ENCODE measurements around the gene PPM1H.

PPM1H gene

DNA sequence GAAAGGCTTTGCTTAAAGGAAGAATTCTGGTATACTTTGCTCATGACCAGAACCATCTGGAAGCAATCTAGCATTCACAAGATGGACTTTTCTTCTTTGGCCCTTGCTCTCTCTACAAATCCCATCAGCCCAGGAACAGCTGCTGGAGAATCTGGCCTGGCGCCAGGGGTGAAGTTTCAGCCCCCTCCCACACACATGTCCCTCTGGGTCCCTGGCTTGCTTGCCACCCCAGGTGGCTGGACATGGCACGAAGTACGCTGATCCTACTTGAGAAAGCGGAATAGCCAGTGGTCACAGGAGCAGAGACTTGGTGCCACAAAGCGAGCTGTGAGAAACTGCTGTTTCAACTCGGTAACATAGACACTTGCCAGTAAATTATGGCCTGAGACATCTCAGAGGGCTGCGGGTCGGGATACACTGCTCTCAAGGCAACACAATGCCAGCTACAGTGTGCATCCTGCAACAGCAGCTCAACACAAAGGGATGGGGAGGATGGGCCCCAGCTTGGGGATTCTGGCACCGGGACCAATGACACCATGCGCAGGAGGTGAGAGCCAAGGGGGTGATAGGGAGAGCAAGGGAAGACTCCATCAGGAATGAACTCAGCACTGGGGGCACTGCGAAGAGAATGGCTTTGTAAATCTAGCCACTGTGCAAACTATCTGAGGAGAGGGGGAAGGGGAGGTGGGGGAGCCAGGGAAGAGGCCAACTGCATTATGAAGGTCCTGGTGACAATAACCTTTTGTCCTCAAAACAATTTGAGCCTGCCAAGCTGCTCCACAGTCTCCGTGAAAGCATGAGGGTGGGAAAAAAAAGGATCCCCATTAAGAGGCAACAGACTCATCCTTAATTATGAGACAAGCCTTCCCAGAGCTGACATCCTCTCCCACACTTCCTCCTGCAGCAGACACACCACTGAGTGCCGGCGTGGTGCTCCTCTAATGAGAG, 219.9 kb downstream of the PPM1H start:
- DNase-seq (ENCODE audit: low read depth in 3 of 3): no peak

DNA sequence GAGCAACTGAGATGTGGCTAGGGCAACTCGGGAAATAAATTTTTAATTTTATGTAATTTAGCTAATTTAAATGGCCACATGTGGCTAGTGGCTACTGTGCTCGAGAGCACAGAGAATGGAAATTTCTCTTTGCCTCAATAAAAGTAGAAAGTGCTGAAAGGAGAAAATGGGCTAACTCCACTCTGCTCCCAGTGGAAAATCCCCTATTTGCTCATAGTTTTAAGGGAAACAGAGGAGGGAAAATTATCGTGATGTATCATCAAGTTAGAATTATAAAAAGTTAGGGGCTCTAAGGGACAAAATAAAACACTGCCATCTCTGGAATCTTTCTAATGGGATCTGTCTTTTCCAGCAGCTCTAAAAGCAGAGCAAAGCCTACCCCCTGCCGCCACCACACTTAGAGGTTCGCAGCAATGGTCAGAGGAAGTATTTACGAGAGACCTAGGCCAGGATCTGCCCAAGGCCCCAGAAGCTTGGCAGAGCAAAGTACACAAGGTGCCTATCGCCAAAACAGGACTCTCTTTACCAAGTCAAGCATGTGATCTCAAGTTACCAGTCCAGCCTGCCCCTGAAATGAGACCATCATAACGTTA, 220.7 kb downstream of the PPM1H start:
- no peak for DNase-seq (ENCODE audit: low read depth in 3 of 3)

DNA sequence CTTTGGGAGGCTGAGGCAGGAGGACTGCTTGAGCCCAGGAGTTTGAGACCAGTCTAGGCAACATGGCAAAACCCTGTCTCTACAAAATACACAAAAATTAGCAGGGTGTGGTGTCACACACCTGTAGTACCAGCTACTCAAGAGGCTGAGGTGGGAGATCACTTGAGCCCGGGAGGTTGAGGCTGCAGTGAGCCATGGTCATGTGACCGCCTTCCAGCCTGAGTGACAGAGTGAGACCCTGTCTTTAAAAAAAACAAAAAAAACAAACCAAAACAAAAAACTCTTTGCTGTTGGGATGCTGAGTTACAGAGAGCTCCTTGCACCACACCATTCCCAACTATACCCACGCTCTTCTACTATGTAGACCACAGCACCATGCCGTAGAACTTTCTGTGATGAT, 221.2 kb downstream of the PPM1H start:
- no peak for DNase-seq (ENCODE audit: low read depth in 3 of 3)

DNA sequence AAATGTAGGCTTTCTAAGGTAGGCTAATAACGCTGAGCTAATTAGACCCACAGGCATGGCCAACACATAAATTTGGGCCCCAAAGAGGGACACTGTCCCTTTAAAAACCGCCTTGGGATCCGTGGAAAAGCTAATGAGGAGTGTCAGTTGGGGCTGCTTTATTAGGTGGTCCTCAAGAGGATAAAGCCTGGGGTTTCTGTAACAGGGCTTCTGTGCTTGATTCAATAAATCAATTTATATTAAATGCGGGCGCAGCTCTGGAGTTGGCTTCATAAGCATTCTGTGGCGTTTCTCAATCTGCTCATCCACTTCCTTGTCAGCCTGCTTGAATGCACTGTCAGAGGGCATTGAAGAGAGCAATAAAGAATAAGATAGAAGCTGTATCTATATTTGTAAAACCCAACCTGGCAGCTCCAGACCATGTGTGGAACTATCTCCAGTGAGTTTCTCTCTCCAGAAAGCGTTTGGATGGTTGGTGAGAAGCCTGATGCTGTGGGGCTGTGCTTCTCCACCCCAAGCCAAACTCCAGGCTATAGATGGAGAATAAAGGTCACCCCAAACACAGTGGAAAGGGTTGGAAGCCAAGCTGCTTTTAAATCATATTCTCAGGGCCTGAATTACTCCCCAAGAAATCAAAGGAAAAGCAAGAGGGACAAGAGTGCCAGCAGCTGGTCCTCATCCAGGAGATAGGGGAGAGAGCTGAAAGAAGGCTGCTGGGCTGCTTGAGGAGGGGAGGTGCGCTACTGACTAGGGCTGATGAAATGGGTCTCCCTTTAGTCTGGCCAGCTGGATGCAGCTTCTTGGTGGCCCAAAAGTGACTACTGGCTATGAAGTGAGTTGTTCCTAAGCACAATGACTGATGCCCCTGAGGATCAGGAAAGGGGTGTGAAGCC, 222.0 kb downstream of the PPM1H start:
- DNase-seq (ENCODE audit: low read depth in 3 of 3): no peak

DNA sequence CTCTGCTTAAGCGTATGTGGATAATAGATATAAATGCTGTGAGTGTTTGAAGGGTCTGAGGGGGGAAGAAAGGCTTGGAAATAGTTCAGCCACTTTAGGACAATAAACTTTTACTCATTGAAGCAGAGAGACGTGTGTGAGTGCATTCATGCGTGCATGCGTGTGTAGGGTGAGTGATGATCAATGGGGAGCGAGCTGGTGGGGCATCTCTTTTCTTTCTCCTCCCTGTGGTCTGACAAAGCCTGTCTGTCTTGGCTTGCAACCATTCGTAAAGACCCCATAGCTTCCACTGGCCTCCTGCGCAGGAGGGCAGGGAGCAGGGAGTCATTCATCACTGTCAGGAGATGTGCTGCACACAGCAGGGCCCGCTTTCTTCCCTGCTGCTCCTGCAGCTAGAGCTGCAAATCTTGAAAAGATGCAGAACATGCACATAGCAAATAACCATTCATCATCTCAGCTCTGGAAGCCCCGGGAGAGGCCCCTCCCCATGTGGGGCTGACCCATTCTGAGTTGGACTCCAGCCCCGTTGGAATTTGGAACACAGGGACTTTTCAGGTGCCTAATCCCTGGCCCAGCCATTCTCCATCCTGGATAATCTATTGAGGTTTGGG, 223.2 kb downstream of the PPM1H start:
- DNase-seq (ENCODE audit: low read depth in 3 of 3): no peak

DNA sequence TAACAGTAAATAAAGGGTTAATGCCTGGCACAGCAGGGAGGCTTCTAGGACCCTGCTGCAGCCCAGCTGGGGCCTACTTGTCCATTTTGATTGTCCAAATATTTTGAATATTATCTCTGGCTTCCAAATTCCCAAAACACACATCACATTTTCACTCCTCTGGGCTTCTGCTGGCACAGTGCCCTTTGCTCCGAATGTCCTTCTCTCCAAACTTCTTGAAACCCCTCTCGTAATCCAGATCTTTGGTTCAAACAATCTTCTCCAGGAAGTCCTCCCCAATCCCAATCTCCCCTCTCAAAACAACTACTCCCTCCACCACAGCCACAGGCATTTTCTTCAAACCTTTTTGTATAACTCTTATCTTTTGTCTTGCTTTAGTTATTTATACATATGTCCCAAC, 225.6 kb downstream of the PPM1H start:
- no peak for DNase-seq (ENCODE audit: low read depth in 3 of 3)

DNA sequence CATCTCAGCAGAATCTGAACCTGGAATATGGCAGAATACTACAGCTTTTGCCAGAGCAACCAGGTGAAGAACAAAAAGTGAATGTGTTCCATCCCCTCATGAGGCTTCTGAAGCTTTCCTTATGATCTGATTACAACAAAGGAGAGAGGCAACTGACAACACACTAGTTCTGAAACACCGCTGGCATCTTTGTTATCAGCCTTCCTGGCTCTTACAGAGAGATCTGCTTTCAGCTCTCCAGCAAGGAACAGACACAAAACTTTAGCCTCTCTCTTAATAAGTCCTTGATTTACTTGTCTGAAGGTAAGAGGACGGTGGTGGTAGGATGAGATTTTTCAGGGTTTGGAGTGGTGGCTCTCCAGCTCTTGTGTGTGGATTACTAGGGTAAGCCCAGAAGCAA, 227.0 kb downstream of the PPM1H start:
- DNase-seq (ENCODE audit: low read depth in 3 of 3): no peak

DNA sequence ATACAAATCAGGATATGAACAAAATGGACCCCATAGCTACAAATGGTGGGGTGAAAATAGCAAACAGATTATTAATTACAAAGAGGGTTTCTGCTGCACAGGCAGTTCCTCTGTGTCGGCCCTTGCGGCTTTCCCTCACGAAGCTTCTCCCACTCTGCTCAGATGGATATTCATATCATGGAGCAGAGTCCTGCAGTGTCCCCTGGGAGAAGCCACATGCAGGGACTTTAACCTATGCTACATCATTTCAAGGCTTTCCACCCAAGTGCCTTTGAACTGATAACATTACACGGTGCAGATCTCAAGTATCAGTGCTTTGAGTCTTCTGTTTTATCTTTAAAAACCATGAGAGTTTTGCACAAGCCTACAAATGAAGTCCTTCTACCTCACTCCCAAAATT, 229.1 kb downstream of the PPM1H start:
- no peak for DNase-seq (ENCODE audit: low read depth in 3 of 3)

DNA sequence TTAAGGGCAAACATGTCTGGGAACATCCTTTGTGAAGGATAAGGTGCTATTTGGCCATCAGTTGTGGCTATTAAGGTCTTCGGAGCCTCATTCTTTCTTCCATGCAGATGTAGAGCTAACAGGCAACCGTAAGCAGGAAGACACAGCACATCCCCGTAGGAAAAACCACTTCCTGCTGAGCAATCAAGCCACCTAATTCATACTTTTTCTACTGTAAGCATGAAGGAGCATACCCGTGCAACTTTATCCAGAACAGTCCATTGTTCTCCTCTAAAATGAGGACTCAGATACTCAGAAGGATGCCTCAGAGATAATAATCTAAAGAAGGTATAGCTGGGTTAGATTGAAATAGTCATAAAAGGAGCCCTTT, 232.0 kb downstream of the PPM1H start:
- DNase-seq (ENCODE audit: low read depth in 3 of 3): no peak

DNA sequence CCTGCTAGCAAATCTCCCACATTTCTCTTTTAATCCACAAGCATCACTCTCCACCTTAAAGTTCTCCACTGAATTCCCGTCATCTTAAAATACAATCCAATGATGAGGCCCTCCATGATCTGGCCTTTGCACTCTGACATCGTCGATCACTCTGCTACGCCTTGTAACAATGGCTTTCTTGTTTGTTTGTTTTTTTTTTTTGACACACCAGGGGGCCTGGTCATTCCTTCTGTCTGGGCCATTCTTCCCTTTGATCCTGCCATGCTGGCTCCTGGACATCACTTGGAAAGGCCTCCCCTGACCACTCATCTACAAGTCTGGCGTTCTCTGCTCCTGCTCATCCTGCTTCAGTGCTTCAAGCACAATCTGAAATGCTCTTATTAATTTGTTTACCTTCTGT, 233.5 kb downstream of the PPM1H start:
- no peak for DNase-seq (ENCODE audit: low read depth in 3 of 3)

DNA sequence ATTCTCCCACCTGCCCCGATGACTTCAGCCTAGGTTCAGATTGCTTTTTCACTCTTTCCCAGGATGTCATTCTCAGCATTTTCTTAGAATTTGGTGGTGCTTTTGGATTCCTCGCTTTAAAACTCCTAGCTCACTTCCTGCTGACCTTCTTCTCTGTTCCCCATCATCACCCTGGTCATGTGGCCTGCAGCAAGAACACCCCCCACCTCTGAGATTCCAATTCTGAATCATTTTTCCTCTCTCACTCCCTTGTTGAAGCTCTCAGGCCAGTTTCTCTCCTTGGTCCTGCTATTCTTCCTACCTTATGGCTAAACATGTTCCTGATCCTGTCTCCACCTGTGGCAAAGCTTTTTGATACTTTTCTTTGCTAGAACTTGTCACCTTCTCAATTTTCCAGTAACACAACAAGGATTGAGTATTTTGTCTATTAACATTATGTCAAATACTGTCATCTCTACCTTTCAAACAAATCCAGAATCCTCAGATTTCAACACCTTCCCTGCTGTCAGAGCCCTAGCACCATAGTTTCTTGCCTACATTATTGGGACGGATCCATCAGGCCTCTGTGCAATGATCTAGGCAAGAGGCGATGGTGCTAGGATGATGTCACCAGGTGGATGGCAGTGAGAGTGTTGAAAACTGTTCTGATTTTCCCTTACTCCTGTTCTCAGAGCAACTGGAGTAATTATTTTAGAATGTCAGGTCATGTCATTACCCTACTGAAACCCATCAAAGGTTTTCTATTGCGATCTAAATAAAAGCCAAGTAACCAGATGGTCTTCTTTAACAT, 234.7 kb downstream of the PPM1H start:
- no peak for DNase-seq (ENCODE audit: low read depth in 3 of 3)

DNA sequence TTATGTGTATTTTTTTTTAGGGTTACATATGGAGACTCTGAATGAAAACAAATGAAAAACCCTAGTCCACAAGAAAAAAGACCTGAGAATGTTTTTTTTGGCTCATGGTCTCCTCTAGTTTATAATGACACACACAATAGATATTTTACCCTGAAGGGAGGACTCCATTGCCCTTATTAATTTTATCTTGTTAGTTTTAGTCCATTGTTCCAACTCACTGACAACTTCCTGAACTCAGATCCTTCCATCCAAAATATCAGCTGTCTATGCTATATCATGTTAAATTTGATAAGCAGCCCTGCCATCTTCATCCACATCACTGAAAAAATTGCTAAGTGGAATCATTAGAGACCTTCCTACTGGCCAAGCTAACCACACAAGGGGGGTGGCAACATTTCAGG, 236.2 kb downstream of the PPM1H start:
- no peak for DNase-seq (ENCODE audit: low read depth in 3 of 3)

DNA sequence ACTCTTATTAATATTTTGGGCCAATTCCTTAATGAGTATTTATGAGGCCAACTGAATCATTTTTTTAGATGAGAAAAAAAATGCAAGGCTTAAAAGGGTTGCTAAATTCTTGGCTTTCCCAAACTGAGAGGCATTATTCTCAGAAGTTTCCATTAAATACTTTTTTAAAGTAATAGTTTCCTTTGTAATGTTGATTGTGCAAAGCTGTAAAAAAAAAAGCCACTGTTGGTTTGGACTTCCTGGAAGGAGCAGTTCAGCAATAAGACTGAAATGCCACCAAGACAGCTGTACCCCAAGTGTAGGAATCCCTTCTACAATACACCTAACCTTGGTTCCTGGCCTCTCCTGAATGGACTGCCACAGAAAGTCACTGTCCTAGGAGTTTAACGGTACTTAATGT, 237.1 kb downstream of the PPM1H start:
- no peak for DNase-seq (ENCODE audit: low read depth in 3 of 3)

DNA sequence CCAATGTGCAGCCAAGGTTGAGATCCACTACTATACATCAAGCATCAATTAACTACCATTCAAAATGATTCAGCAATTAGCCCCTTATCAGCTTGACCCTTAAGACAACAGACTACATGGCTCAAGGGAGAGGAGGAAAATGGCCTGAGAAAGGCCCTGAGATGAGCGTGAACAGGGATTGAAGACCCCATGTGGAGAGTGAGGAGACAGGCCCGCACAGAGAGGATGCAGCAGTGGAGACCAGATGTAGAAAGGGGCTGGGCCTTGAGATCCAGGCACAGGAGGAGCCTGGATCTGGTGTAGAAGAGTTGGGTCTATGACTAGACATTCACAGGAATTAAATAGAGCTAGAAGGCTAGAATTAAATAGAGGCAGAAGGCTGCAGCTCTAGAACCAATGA, 239.3 kb downstream of the PPM1H start:
- no peak for DNase-seq (ENCODE audit: low read depth in 3 of 3)

DNA sequence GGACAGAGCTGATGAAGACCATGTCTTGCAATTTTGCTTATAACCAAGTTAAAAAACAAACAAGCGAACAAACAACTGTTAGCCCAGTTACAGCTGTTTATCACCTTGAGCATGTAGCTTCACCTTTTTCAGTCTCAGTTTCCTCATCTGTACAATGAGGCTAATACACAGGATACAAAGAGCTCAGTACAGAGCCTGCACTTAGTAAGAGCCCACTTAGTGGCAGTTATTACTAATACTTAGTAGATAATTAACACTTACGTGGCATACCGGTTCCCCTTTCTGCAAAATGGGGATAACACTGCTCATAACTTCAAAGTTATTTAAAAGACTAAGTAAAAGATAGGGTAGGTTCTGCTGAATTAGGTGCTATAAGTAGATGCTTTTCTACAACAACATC, 240.3 kb downstream of the PPM1H start:
- DNase-seq (ENCODE audit: low read depth in 3 of 3): no peak

DNA sequence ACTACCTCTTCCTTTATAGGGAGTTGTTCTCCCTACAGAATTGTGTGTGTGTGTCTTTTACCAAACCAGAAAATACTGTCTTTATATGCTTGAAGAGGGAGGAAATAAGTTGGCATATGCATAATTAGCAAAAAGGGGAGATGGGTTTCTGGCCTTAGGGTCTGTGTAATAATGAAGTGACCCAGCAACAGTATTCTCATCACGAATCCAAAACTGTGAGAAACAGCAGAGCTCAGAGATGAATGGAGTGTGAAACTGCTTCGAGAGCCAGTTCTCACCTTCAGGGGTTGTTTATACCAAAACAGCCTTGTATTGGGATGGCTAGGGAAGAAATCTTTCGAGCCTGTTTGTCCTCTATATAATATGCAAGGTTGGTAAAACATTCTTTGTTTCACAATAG, 240.8 kb downstream of the PPM1H start:
- DNase-seq (ENCODE audit: low read depth in 3 of 3): no peak

DNA sequence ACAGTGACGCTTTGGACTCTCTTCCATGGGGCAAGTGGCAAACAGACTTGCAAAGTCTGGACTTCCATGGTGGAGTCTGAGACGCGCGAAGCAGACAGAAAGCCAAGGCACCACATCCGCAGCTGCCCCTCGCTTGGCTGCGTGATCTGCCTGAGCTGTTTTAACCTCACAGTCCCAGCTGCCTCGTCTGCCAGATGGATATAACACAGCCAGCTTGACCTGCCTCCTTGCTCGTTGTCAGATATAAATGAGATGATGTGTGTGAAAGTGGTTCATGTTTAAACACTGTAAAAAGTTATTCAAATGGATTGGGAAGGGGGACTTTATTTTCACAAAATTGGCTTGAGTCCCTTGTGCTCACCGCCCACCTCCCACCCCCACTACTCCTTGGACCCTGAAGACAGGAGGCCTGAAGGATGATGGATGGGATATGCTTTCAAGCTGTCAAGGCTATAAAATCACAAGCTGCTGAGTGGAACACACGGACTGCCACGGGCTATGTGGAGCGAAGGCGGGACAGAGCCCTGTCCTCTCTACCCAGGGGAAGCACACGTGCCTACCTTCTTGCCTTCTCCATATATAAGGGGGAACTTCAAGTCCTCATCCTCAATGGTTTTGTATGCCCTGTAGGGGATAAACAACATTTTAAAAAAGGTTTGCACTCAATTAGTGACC, 241.4 kb downstream of the PPM1H start:
- DNase-seq (ENCODE audit: low read depth in 3 of 3): no peak

DNA sequence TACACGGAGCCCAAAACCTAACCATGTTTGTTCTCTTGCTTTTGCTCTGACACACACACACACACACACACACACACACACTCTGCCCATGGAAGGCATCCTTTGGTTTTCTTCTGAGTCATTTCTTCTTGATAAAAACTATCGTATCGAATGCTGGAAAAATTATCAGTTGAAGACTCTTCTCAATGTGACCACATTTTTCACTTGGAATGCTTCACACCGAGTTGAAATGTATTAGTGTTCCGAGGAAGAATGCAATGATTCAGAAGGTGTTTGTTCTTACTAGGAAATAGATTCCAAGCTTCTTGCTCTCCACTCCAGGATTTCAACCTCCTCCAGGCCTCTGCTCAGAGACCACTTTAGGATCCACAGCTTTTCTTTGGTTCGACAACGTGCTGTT, 242.1 kb downstream of the PPM1H start:
- DNase-seq (ENCODE audit: low read depth in 3 of 3): no peak

DNA sequence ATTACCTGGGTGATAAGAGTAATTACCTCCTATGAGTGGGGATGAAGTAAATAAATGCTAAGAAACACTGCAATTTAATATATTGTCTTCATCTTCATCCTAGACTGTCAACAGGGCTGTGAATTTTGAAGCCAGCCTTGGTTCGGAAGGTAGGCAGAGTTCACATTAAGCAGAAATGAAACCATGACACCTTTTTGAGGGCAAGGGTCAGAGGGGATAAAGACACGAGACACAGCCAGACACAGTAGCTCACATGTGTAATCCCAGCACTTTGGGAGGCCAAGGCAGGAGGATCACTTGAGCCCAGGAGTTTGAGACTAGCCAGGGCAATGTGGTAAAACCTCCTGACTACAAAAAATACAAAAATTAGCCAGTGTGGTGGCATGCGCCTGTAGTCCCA, 243.6 kb downstream of the PPM1H start:
- DNase-seq (ENCODE audit: low read depth in 3 of 3): no peak

DNA sequence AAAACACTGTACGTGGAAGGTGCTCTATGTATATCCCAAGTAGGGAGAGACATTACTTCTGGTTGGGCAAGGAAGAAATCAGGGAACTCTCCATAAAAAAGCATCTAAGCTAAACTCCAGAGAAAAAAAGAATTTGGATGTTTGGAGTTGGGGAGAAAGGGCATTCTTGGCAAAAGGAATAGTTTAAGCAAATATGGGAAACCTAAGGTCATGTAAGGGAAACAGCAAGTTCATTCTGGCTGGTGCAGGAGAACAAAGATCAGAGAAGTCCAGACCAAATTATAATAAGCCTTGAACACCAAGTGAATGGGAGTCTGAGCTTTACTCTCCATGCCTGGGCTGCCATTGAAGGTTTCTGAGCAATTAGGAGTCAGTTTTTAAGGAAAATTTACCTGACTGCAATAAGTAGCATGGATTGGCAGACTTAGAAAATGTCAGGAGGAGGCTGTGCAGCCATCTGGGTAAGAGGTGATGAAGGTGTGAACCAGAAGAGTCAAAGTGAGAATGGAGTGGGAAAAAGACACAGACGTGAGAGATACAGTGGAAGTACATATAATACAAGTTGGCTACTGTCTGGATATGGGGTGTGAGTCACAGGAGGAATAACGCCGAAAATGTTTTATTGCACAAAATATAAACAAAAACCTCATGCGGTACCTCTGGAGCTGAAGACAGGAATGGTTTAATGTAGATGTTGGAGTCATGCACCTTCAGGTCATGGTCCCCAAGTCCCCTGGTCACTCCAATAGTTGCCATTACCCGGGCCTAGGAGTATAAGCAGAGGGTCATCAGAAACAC, 245.7 kb downstream of the PPM1H start:
- DNase-seq (ENCODE audit: low read depth in 3 of 3): no peak

All from stimulated activated CD4-positive, alpha-beta T cell treated with anti-CD3 and anti-CD28 coated beads, TNF-alpha, amount 100 ng/mL, for 48 hours (primary cell).